Suppressor macrophage (primary cell): ENCODE data around the gene CDH23.

Experiments used
- DNase-seq, 4 experiments: peaks; one replicate each; pipeline ENCODE4 v3.0.0-alpha.2; 2020 to 2022

Gene CDH23

DNA sequence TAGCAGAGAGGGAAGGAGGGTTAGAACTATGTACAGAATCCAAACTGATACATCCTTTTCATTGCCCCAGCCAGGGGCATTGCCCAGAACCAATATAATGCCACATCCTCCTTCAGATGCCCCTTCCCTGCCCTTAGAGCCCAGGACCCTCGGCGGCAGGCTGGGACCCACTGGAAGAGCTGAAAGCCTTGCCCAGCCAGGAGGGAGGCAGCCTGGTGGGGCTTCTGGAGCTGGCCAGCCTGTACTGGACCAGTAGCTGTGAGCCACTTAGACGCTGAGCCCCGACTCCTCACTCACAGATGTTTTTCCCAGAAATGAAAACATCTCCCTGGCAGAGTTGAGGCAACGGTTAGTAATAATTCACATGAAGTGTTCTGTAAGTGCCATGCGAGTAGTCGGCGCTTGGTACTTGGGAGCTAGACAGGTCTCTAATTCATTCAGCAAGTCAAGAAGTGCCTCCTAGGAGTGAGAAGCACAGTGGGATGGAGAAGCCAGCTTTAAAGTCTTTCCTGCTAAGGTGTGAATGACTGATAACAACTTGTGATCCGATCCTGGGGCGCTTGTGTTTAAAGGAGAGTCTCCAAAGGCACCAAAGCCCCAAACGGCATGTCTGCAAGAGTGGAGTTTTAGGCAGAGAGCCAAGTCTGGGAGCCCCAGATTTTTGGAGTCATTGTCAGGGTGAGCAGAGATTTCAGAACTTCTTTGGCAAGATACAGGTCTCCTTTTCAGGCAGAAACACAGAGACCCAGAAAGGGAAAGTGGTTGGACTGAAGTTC, 366.8 kb downstream of the CDH23 start:
- DNase-seq, result no peak

DNA sequence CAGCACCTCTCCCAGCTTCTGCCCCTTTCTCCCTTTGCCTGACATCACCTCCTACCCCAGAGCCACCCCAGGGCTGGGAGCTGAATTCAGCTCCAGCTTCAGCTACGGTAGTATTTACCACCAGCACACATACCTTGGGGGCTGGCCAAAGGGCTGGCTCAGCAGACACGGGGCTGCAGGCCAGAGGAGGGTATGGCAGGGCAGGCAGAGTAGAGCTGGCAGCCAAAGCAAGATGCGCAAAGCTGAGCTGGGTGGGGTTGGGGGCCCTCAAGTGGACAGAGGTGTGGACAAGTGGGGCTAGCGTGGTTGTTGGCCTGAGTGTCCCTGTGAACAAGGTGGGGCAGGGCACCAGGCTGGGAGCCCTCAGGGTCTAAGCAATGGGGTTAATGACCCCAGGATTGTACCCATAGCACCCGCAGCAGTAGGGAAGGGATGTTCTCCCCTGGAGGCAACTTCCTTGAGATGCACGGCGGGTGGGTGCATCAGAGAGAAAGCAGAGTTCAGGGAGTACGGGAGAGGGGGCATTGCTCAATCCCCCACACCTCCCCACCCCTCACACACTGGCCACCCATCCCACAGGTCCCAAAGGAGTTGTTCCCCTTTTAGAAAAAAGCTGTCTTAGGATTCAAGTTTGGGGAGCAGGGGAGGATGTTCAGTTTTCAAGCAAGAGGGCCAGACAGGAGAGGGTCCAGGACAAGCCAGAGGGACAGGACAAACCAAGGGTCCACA, 368.6 kb downstream of the CDH23 start:
- DNase-seq, result peak in 2 of 4 experiments; percentile 43 to 45

DNA sequence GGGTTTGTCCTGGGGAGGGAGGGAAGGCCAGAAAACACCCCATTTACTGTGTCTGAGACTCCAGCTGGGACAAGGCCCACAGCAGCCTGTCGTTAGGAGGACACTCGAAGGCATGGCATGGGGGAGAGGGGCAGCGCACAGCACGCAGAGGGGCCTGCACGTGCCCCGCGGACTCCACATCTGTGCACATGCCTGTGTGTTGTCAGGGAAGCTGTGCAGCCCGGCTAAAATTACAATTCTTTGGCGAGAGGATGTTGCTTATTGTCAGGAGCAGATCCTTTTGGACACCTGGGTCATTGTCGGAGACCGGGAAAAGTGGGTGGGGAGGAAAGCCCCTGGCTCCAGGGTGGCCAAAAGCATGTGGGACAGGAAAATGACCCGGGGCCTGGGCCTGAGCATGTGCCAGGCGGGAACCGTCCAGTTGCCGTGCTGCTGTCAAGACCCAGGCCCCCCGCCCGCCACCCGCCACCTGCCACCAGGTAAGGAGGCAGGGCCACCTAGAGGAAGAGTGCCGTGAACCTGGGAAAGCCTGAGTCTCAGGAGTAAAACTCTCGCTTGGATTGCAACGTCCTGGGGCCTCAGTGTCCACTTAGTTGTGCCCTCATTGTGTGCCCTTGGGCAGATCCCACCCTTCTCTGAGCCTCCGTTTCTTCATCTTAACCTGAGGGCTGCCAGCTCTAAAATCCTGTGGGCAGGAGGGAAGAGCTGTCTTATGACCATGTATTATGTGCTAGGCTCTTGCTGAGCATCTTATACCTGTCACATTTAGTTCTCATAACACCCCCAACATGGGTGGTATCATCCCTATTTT, 369.4 kb downstream of the CDH23 start:
- no peak for DNase-seq

DNA sequence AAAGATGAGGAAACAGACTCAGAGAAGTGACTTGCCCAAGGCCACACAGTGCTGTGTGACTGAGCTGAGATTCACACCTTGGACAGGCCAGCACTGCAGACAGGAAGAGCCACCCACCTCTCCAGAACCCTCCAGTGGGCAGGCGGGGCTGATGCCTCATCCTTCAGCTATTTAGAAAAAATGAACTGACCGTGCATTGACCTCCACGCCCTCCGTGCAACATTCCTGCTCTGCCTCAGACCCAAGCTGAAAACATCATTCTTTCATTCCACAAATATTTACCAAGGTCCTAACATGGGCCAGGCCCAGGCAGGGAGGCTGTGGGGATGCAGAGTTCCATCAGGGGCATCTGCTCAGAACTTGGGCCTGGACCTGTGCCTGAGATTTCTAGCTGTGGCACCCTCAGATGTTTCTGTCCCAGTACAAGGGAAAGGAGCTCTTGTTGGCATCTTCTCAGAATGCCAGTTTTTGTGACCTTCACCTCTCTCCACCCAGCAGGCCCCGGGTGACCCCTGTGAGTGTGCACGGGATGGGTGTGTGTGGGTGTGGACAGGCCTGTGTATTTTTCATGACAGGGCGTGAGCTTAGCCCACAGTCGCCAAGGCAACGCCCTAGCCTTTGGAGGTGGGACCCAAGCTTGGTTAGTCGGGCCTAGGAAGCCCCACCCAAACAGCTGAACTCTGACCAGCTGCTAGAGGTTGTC, 370.1 kb downstream of the CDH23 start:
- DNase-seq, result peak in 3 of 4 experiments; percentile 53 to 71 (median 69)

GRCh38 chr10:71767420-71768035, 370.8 kb downstream of the CDH23 start:
- DNase-seq, result peak in 1 of 4 experiments; percentile 29

DNA sequence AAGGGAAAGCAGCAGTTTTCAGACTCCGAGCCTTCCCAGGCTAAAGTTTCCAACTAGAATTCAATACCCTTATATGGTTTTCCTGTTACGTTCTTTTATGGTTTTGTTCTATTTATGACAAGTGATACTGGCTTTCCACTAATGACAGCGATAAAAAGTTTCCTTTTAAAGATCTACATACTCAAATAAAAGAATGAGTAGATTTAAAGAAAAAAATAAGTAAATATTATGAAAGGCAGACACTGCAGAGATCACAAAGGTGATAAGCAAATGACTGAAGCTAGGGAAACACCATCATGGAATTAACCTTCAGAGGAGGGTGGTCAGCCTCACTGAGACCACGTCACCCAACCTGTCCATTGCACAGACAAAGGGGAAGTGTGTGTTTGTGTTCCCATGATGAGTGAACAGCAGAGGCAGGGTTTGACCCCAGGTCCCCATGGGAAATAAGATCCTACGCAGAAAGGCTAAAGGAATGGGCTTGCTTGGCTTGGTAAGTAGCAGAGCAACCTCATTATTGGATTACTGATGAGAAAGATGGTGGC, 372.6 kb downstream of the CDH23 start:
- peak; percentile 64 to 85 (median 76) for DNase-seq

- DNase-seq, result peak; percentile 46 to 75 (median 68)
Measured at GRCh38 chr10:71770255-71770654, 373.5 kb downstream of the CDH23 start.

- peak; percentile 86 to 93 (median 88) for DNase-seq
Measured at GRCh38 chr10:71770789-71771188, 374.1 kb downstream of the CDH23 start.

- DNase-seq, result peak in 1 of 4 experiments; percentile 18
Measured at GRCh38 chr10:71771204-71771603, 374.5 kb downstream of the CDH23 start.

- peak in 3 of 4 experiments; percentile 55 to 66 (median 62) for DNase-seq
Measured at GRCh38 chr10:71771821-71772617, 375.3 kb downstream of the CDH23 start.

DNA sequence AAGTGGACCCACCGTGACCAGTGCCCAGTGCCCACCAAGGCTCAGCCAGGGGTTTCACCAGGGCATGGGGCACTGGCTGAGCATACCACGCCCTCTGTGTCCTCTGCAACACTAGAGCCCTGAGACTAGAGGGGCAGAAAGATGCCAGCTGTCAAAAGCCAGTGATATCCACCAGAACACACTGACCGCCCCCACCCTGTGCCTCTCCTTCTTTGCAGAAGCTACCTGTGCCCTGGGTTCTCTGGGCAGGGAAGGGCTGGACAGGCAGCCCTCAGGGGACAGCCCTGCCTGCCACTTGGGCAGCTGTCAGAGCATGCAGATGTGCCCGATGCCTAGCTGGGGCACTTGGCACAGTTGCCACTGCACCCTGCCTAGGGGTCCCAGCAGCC, 376.1 kb downstream of the CDH23 start:
- DNase-seq, result peak in 1 of 4 experiments; percentile 30

GRCh38 chr10:71773221-71773971, 376.7 kb downstream of the CDH23 start, which contains the start of gene VSIR:
VSIR (minus strand) TSS chr10:71773520; CDS start chr10:71773439, 81 bp downstream.
- peak; percentile 95 to 98 (median 96) for DNase-seq

GRCh38 chr10:71774916-71775702, 378.4 kb downstream of the CDH23 start:
- DNase-seq, result peak; percentile 86 to 94 (median 93)

GRCh38 chr10:71776481-71776925, 379.8 kb downstream of the CDH23 start:
- peak; percentile 63 to 80 (median 78) for DNase-seq

- no peak for DNase-seq
Measured at GRCh38 chr10:71777213-71777985, 380.7 kb downstream of the CDH23 start.

- peak in 2 of 4 experiments; percentile 50 to 62 for DNase-seq
Measured at GRCh38 chr10:71778071-71778825, 381.5 kb downstream of the CDH23 start.

DNA sequence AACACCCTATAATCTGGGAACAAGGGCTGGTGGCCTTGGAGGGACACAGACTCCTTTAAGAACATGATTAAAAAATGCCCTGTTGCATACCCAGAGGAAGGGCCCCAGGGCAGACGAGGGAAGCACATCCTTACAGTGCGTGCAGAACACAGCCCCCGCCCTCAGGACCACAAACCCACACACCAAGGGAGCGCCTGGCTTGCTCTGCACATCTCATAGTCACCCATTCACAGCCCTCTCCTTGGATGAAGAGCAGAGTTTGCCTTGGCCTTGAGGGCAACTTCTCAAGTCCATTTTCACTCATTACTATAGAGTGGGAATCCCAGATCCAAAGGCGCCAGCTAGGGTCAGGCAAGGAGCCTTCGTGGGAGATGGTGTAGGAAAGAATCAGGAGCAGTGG, 382.9 kb downstream of the CDH23 start:
- peak in 1 of 4 experiments; percentile 40 for DNase-seq
